ENCODE data around the gene RABEP2. TPM values are rescaled to one million over a fixed set of nuclear protein-coding genes. Genes with fewer than 3 reads are reported as not detected.
"Not testable (repeated sequence)": the region's sequence is repeated elsewhere in the genome, so short reads cannot be mapped to it uniquely, and the experiment has no call there.

The RABEP2 gene
- polyA plus RNA-seq (2012; ENCODE audit: insufficient read depth, insufficient read length): 18.7 TPM

- peak within 1 kb of the TSS; percentile 83 for H3K4me3 ChIP-seq (ENCODE audit: low read length)
- peak; percentile 80 for DNase-seq (ENCODE audit: low read depth, low spot score)
These were observed at the start of gene RABEP2 for GRCh38 chr16:28924762-28925385. Gene RABEP2, minus strand, starts transcription at chr16:28925238. Its CDS starts 75 bp downstream, at chr16:28925163.

GRCh38 chr16:28974437-28975157 lies 49.6 kb upstream of the RABEP2 start, which contains the start of gene SPNS1:
Gene SPNS1, plus strand, starts transcription at chr16:28974778. Its CDS starts 374 bp downstream, at chr16:28975152.
- H3K4me3 ChIP-seq (ENCODE audit: low read length): peak within 1 kb of the TSS; percentile 97
- peak; percentile 89 for DNase-seq (ENCODE audit: low read depth, low spot score)

- DNase-seq (ENCODE audit: low read depth, low spot score): no peak
These were observed 49.0 kb upstream of the RABEP2 start for GRCh38 chr16:28974007-28974436.

GRCh38 chr16:28969696-28970095 lies 44.7 kb upstream of the RABEP2 start:
- not testable (repeated sequence) for DNase-seq (ENCODE audit: low read depth, low spot score); H3K4me3 ChIP-seq (ENCODE audit: low read length)

More at GRCh38 chr16:28974007-28974436, 49.0 kb upstream of the RABEP2 start:
- peak overlapping the region; percentile 97 for H3K4me3 ChIP-seq (ENCODE audit: low read length)

GRCh38 chr16:28967156-28967555 lies 42.1 kb upstream of the RABEP2 start:
- DNase-seq (ENCODE audit: low read depth, low spot score): no peak
- H3K4me3 ChIP-seq (ENCODE audit: low read length): no peak overlapping the region

- H3K4me3 ChIP-seq (ENCODE audit: low read length): no peak overlapping the region
- DNase-seq (ENCODE audit: low read depth, low spot score): no peak
These were observed 39.5 kb upstream of the RABEP2 start for GRCh38 chr16:28964496-28964895.

GRCh38 chr16:28964072-28964471 lies 39.0 kb upstream of the RABEP2 start:
- H3K4me3 ChIP-seq (ENCODE audit: low read length): no peak overlapping the region
- no peak for DNase-seq (ENCODE audit: low read depth, low spot score)

- H3K4me3 ChIP-seq (ENCODE audit: low read length): no peak overlapping the region
- no peak for DNase-seq (ENCODE audit: low read depth, low spot score)
These were observed 33.8 kb upstream of the RABEP2 start for GRCh38 chr16:28958836-28959235.

- no peak overlapping the region for H3K4me3 ChIP-seq (ENCODE audit: low read length)
- DNase-seq (ENCODE audit: low read depth, low spot score): no peak
These were observed 33.2 kb upstream of the RABEP2 start for GRCh38 chr16:28958216-28958615.

GRCh38 chr16:28951410-28951943 lies 26.4 kb upstream of the RABEP2 start:
- H3K4me3 ChIP-seq (ENCODE audit: low read length): peak overlapping the region; percentile 82
- no peak for DNase-seq (ENCODE audit: low read depth, low spot score)

- H3K4me3 ChIP-seq (ENCODE audit: low read length): peak within 1 kb of the TSS; percentile 82
- DNase-seq (ENCODE audit: low read depth, low spot score): peak; percentile 100
These were observed 25.8 kb upstream of the RABEP2 start, which contains the start of gene NFATC2IP for GRCh38 chr16:28950648-28951409. Gene NFATC2IP, plus strand, starts transcription at chr16:28950937. Its CDS starts 75 bp downstream, at chr16:28951012.

- DNase-seq (ENCODE audit: low read depth, low spot score): no peak
These were observed 21.6 kb upstream of the RABEP2 start for GRCh38 chr16:28946681-28947080.

GRCh38 chr16:28943281-28943680 lies 18.2 kb upstream of the RABEP2 start:
- no peak overlapping the region for H3K4me3 ChIP-seq (ENCODE audit: low read length)
- no peak for DNase-seq (ENCODE audit: low read depth, low spot score)

More at GRCh38 chr16:28946681-28947080, 21.6 kb upstream of the RABEP2 start:
- no peak overlapping the region for H3K4me3 ChIP-seq (ENCODE audit: low read length)

- not testable (repeated sequence) for DNase-seq (ENCODE audit: low read depth, low spot score)
These were observed 14.8 kb upstream of the RABEP2 start for GRCh38 chr16:28939825-28940224.

GRCh38 chr16:28938721-28939120 lies 13.7 kb upstream of the RABEP2 start:
- DNase-seq (ENCODE audit: low read depth, low spot score): no peak
- no peak overlapping the region for H3K4me3 ChIP-seq (ENCODE audit: low read length)

More at GRCh38 chr16:28939825-28940224, 14.8 kb upstream of the RABEP2 start:
- H3K4me3 ChIP-seq (ENCODE audit: low read length): not testable (repeated sequence)

- no peak for DNase-seq (ENCODE audit: low read depth, low spot score)
- H3K4me3 ChIP-seq (ENCODE audit: low read length): no peak overlapping the region
These were observed 12.3 kb upstream of the RABEP2 start for GRCh38 chr16:28937222-28937876.

GRCh38 chr16:28936784-28937155 lies 11.7 kb upstream of the RABEP2 start:
- no peak for DNase-seq (ENCODE audit: low read depth, low spot score)
- no peak overlapping the region for H3K4me3 ChIP-seq (ENCODE audit: low read length)

GRCh38 chr16:28935924-28936783 lies 11.1 kb upstream of the RABEP2 start:
- peak; percentile 69 for DNase-seq (ENCODE audit: low read depth, low spot score)

More at GRCh38 chr16:28935924-28936783, 11.1 kb upstream of the RABEP2 start:
- H3K4me3 ChIP-seq (ENCODE audit: low read length): peak overlapping the region; percentile 18; the same call in 1 of the 2 replicates

All from Jurkat, Clone E6-1 (cell line).